Dendritic cell treated with granulocyte-macrophage colony-stimulating factor and Interleukin-4, amounts not matched to agents 40 ng/mL and 50 ng/mL, for 4 days (primary cell): ENCODE measurements around the gene LCE2C.
"Not testable (repeated sequence)": the region's sequence is repeated elsewhere in the genome, so short reads cannot be mapped to it uniquely, and the experiment has no call there.

Source experiments
- H3K27ac Mint-ChIP-seq: one replicate; pipeline ENCODE4 v1.8.0; 2022; ENCODE audit warnings: mild to moderate bottlenecking, mixed read lengths
- H3K27me3 Mint-ChIP-seq: one replicate; pipeline ENCODE4 v1.8.0; 2022; ENCODE audit warnings: mild to moderate bottlenecking, mixed read lengths
- H3K36me3 Mint-ChIP-seq: one replicate; pipeline ENCODE4 v1.8.0; 2022; ENCODE audit warnings: low read depth, mixed read lengths
- H3K4me1 Mint-ChIP-seq: one replicate; pipeline ENCODE4 v1.8.0; 2022; ENCODE audit warnings: low read depth, mixed read lengths
- H3K4me3 Mint-ChIP-seq: one replicate; pipeline ENCODE4 v1.8.0; 2022; ENCODE audit warnings: mild to moderate bottlenecking, moderate library complexity, mixed read lengths
- H3K9me3 Mint-ChIP-seq: one replicate; pipeline ENCODE4 v1.8.0; 2022; ENCODE audit warnings: mixed read lengths
- intact Hi-C: fragments of 100-400 bp; cut with micrococcal nuclease; formaldehyde crosslinking; loops from one replicate; pipeline ENCODE4 v1.15.0; 2022

The LCE2C gene

DNA sequence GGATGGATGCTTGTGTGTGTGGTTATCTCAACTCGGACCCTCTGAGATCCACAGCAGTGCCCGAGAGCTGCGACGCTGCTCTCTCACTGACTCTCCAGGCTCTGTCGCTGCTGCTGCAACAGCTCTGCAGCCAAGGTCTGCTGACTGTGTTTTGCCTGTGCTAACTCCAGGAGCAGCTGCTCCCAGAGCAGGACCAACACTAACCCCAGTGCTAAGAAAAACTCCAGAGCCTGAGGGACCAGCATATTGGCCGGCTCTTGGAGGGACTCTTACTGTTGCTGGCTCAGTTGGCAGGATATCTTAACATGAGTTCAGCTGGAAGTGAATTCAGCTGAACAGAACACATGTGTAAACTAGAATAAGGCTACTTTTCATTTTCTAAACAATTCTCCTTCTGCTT, 4.4 kb downstream of the LCE2C start:
- intact Hi-C loops, result no loop called here
- no peaks in the 10 kb centered on the region for H3K36me3 Mint-ChIP-seq
- no peaks in the 10 kb centered on the region for H3K4me1 Mint-ChIP-seq
- H3K27me3 Mint-ChIP-seq, result peaks cover 12% of the 10 kb centered on the region
- no peaks in the 10 kb centered on the region for H3K9me3 Mint-ChIP-seq
- H3K4me3 Mint-ChIP-seq, result no peak overlapping the region
- no peak overlapping the region for H3K27ac Mint-ChIP-seq

- no peak overlapping the region for H3K4me3 Mint-ChIP-seq
- intact Hi-C loops, result no loop called here
- no peaks in the 10 kb centered on the region for H3K36me3 Mint-ChIP-seq
- peaks cover 14% of the 10 kb centered on the region for H3K27me3 Mint-ChIP-seq
- no peak overlapping the region for H3K27ac Mint-ChIP-seq
- H3K4me1 Mint-ChIP-seq, result no peaks in the 10 kb centered on the region
- no peaks in the 10 kb centered on the region for H3K9me3 Mint-ChIP-seq
Measured at GRCh38 chr1:152681616-152682015, 6.5 kb downstream of the LCE2C start.

DNA sequence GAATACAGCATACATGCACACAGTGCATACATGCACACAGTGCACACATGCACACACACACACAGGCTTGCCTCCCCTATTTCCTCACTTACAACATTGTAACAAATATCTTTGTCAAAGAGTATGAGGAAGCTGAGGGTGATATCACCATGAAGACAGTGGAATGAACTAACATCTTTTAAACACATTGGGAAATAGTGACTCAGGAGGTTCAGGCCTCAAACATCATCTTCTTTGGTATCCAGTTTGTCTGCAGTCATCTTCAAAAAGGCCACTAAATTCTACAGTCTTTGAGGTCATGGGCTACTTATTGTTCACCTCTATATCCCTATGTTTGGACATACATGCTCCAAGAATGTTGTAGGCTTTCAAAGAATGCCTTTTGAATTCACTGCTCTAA, 8.8 kb downstream of the LCE2C start:
- Mint-ChIP-seq H3K27ac (no peak overlapping the region), H3K4me1 (no peaks in the 10 kb centered on the region), H3K4me3 (no peak overlapping the region), H3K27me3 (peaks cover 10% of the 10 kb centered on the region), H3K36me3 (no peaks in the 10 kb centered on the region), H3K9me3 (no peaks in the 10 kb centered on the region)
- intact Hi-C loops, result no loop called here

DNA sequence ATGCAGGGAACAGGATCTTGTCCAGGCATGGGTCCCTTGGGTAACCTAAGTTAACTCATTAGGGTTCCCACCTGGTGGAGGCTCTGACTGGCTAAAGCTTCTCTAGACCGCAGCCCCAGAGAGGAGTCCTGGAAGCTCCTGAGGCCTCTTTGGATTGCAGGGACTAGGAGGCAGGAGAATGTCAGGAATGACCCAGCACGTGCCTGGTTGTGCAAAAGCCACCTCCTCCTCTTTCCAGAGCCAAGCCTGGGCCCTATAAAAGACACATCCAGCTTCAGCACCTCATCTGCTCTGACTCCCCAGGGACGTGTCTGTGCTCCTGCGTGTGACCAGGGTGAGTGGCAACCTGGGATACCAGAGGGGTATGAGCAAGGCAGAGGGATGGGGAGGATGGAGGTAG, 10.7 kb downstream of the LCE2C start, which contains the start of gene LCE2B:
Gene LCE2B, plus strand, starts transcription at position 301 of the 400 bp plus-strand sequence. CDS start 721 bp downstream, outside the sequence.
- H3K27me3 Mint-ChIP-seq, H3K27ac Mint-ChIP-seq, H3K9me3 Mint-ChIP-seq, H3K4me3 Mint-ChIP-seq, H3K4me1 Mint-ChIP-seq, H3K36me3 Mint-ChIP-seq, intact Hi-C loops: not testable (repeated sequence)

- intact Hi-C loops, result no loop called here
- no peaks in the 10 kb centered on the region for H3K27me3 Mint-ChIP-seq
- H3K27ac Mint-ChIP-seq, result no peak within 1 kb of the TSS
- H3K9me3 Mint-ChIP-seq, result no peaks in the 10 kb centered on the region
- no peaks in the 10 kb centered on the region for H3K36me3 Mint-ChIP-seq
- H3K4me1 Mint-ChIP-seq, result no peaks in the 10 kb centered on the region
- no peak within 1 kb of the TSS for H3K4me3 Mint-ChIP-seq
Measured at GRCh38 chr1:152697701-152698600, 22.9 kb downstream of the LCE2C start, which contains the start of gene LCE2A. Gene LCE2A, plus strand, starts transcription at chr1:152698345. Its CDS starts 557 bp downstream, at chr1:152698902.

DNA sequence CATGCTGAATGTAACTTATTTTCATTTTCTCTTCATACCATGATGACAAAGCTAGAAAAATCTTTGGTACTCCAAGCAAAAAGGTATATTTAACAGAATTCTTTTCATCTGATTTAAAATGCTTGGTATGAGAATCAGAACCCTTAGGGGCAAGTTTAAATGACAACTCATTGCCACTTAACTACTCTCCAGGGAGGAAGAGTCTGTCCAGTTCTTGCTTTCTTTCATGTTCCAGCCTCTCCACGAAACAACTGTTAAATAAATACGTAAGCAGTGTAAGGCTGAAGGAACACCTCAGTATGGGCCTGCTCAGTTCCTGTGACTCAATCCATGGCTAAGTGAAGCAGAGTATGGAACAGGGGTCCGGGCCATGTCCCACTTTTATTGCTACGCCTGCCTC, 24.7 kb downstream of the LCE2C start:
- no peaks in the 10 kb centered on the region for H3K9me3 Mint-ChIP-seq
- intact Hi-C loops, result no loop called here
- no peaks in the 10 kb centered on the region for H3K27me3 Mint-ChIP-seq
- H3K36me3 Mint-ChIP-seq, result no peaks in the 10 kb centered on the region
- no peak overlapping the region for H3K27ac Mint-ChIP-seq
- no peaks in the 10 kb centered on the region for H3K4me1 Mint-ChIP-seq
- no peak overlapping the region for H3K4me3 Mint-ChIP-seq

GRCh38 chr1:152707860-152708259, 32.8 kb downstream of the LCE2C start, which contains the start of gene LCE4A:
Gene LCE4A, plus strand, starts transcription at chr1:152708160. Its CDS starts 916 bp downstream, at chr1:152709076.
- Mint-ChIP-seq H3K27me3 (peaks cover 5% of the 10 kb centered on the region), H3K27ac (no peak within 1 kb of the TSS), H3K9me3 (no peaks in the 10 kb centered on the region), H3K4me3 (no peak within 1 kb of the TSS), H3K36me3 (no peaks in the 10 kb centered on the region), H3K4me1 (no peaks in the 10 kb centered on the region)
- intact Hi-C loops, result no loop called here

- no peaks in the 10 kb centered on the region for H3K9me3 Mint-ChIP-seq
- H3K27ac Mint-ChIP-seq, result no peak overlapping the region
- intact Hi-C loops, result no loop called here
- no peaks in the 10 kb centered on the region for H3K4me1 Mint-ChIP-seq
- H3K36me3 Mint-ChIP-seq, result no peaks in the 10 kb centered on the region
- H3K4me3 Mint-ChIP-seq, result no peak overlapping the region
- H3K27me3 Mint-ChIP-seq, result peaks cover 7% of the 10 kb centered on the region
Measured at GRCh38 chr1:152718238-152718637, 43.2 kb downstream of the LCE2C start.

- intact Hi-C loops, result no loop called here
- Mint-ChIP-seq H3K9me3 (no peaks in the 10 kb centered on the region), H3K4me3 (no peak overlapping the region)
Measured at GRCh38 chr1:152725261-152725660, 50.2 kb downstream of the LCE2C start.

More at GRCh38 chr1:152725261-152725660, 50.2 kb downstream of the LCE2C start:
- Mint-ChIP-seq H3K27ac (no peak overlapping the region), H3K27me3 (peaks cover 10% of the 10 kb centered on the region), H3K36me3 (no peaks in the 10 kb centered on the region), H3K4me1 (no peaks in the 10 kb centered on the region)
